GM12891 (cell line): ENCODE measurements around the gene UVSSA.

Source experiments
- POLR2A ChIP-seq: IDR thresholded peaks from 2 replicates; pipeline ENCODE4 v1.6.1; 2011; ENCODE audit warnings: low read depth, low read length, control low read depth
- POLR2AphosphoS5 ChIP-seq: IDR thresholded peaks from 2 replicates; pipeline ENCODE4 v1.6.1; 2011; ENCODE audit warnings: low read depth, low read length, control low read depth
- SPI1 ChIP-seq: IDR thresholded peaks from 2 replicates; pipeline ENCODE4 v1.6.1; 2011; ENCODE audit warnings: low read depth, low read length, control low read depth
- TAF1 ChIP-seq: IDR thresholded peaks from 2 replicates; pipeline ENCODE4 v1.6.1; 2011; ENCODE audit warnings: low read depth, low read length, control low read depth

DNA sequence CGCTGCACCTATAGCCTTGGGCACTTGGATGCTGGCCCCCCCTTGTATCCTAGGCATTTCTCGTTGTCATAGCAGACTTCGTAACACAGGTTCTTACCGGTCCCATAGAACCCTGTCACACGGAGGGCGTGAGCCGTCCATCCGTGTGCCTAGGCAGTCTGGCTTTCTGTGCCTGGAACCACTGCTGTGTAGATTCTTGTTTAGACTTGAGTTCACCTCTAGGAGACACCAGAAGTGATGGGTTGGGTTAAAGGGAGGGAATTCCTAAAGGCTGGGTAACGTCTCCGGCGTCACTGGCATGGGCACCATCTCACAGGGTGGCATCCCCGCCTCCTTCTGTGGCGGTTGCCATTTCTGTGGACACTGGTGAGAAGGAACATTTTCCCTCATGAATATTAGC is 72.7 kb downstream of the UVSSA start:
- TF ChIP-seq POLR2A (no peak), SPI1 (no peak), TAF1 (no peak), POLR2AphosphoS5 (no peak)
